ENCODE data around the gene CNOT6L.

Gene CNOT6L

GRCh38 chr4:77820649-77821561, 1.7 kb upstream of the CNOT6L start:
- peak; percentile 41 for DNase-seq (ENCODE audit: low spot score)

- peak; percentile 96 for DNase-seq (ENCODE audit: low spot score)
Measured at GRCh38 chr4:77819843-77820648, 878 bp upstream of the CNOT6L start.

- DNase-seq (ENCODE audit: low spot score), result no peak
Measured at GRCh38 chr4:77819404-77819842, 255 bp upstream of the CNOT6L start.

- DNase-seq (ENCODE audit: low spot score), result peak; percentile 62
Measured at GRCh38 chr4:77818073-77818601, 1.0 kb downstream of the CNOT6L start.

- peak; percentile 27 for DNase-seq (ENCODE audit: low spot score)
Measured at GRCh38 chr4:77817304-77818072, 1.7 kb downstream of the CNOT6L start.

GRCh38 chr4:77816546-77816945, 2.6 kb downstream of the CNOT6L start:
- DNase-seq (ENCODE audit: low spot score), result no peak

GRCh38 chr4:77815636-77816035, 3.5 kb downstream of the CNOT6L start:
- no peak for DNase-seq (ENCODE audit: low spot score)

GRCh38 chr4:77805840-77806239, 13.3 kb downstream of the CNOT6L start:
- no peak for DNase-seq (ENCODE audit: low spot score)

- no peak for DNase-seq (ENCODE audit: low spot score)
Measured at GRCh38 chr4:77804471-77804870, 14.7 kb downstream of the CNOT6L start.

GRCh38 chr4:77802402-77802801, 16.8 kb downstream of the CNOT6L start:
- DNase-seq (ENCODE audit: low spot score), result no peak

- DNase-seq (ENCODE audit: low spot score), result no peak
Measured at GRCh38 chr4:77801260-77801608, 17.9 kb downstream of the CNOT6L start.

- DNase-seq (ENCODE audit: low spot score), result no peak
Measured at GRCh38 chr4:77800483-77801259, 18.5 kb downstream of the CNOT6L start.

- no peak for DNase-seq (ENCODE audit: low spot score)
Measured at GRCh38 chr4:77800077-77800476, 19.1 kb downstream of the CNOT6L start.

GRCh38 chr4:77798385-77798784, 20.8 kb downstream of the CNOT6L start:
- DNase-seq (ENCODE audit: low spot score), result no peak

- no peak for DNase-seq (ENCODE audit: low spot score)
Measured at GRCh38 chr4:77797239-77797638, 21.9 kb downstream of the CNOT6L start.

GRCh38 chr4:77795326-77795725, 23.8 kb downstream of the CNOT6L start:
- DNase-seq (ENCODE audit: low spot score), result no peak

- DNase-seq (ENCODE audit: low spot score), result no peak
Measured at GRCh38 chr4:77790146-77790545, 29.0 kb downstream of the CNOT6L start.

- DNase-seq (ENCODE audit: low spot score), result no peak
Measured at GRCh38 chr4:77788990-77789389, 30.2 kb downstream of the CNOT6L start.

- no peak for DNase-seq (ENCODE audit: low spot score)
Measured at GRCh38 chr4:77787969-77788368, 31.2 kb downstream of the CNOT6L start.

GRCh38 chr4:77785669-77786068, 33.5 kb downstream of the CNOT6L start:
- DNase-seq (ENCODE audit: low spot score), result no peak

GRCh38 chr4:77783895-77784294, 35.3 kb downstream of the CNOT6L start:
- no peak for DNase-seq (ENCODE audit: low spot score)

All from activated CD4-positive, alpha-beta T cell treated with anti-CD3 and anti-CD28 coated beads, Interleukin-2, Interleukin-4, amounts not matched to agents 100 ng/mL and 50 ng/mL, durations not matched to agents 16 hours and 8 hours (primary cell).